HL-60/S4 treated with phorbol 12-myristate 13-acetate at 8.2 ng/mL for 4 days and 3 days (cell line): ENCODE results near the gene CIB2.

Source experiments
- in situ Hi-C: fragments of 300-500 bp; cut with MboI; formaldehyde crosslinking; loops from 2 replicates; pipeline ENCODE4 v1.15.0; 2022; ENCODE audit warnings: low sequenced_read_pairs

Gene CIB2

GRCh38 chr15:78071383-78071782 is 59.9 kb downstream of the CIB2 start:
- in situ Hi-C loops, result no loop called here

DNA sequence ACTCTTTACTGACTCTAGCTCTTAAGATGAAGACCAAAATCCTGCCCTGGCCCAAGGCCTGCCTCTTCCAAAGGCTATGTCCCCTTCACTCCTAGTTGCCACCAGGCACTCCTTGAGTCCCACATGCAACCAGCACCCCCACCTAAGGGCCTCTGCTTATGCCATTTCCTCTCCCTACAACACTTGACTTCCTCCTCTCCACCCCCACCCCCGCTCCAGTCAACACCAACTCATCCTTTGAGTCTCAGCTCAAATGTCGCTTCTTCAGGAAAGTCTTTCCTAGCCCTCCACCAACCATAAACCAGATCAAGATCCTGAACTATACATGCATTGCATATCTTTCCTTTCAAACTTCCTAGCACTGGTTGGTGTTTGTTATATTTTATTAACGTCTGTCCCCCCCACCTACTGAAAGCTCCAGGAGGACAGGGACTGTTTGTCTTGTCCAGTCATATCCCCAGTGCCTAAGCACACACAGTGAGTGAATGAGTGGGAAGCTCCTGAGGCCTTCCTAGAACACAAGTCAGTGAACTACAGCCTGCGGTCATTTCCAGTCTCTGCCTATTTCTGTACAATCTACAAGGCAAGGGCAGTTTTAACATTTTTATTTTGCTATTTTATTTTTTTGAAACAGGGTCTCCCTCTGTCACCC is 61.1 kb downstream of the CIB2 start:
- in situ Hi-C loops, result no loop called here

DNA sequence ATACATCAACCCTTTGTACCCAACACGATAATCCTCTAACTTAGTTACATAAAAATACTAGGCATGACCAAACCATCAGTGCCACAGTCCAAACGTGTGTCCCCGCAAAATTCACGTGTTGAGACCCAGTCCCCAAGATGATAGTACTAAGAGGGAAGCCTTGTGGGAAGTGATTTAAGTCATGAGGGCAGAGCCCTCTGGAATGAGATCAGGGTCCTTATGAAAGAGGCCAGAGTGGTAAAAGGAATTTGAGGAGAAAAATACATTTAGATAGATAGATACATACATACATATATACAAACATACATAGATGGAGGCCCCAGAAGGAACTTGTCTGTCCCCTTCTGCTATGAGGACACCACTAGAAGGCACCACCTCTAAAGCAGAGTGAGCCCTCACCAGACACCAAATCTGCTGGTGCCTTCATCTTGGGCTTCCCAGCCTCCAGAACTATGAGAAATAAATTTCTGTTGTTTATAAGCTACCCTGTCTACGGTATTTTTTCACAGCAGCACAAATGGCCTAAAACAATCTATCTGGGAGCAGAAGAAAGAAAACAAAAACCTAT is 61.7 kb downstream of the CIB2 start:
- in situ Hi-C loops, result no loop called here

DNA sequence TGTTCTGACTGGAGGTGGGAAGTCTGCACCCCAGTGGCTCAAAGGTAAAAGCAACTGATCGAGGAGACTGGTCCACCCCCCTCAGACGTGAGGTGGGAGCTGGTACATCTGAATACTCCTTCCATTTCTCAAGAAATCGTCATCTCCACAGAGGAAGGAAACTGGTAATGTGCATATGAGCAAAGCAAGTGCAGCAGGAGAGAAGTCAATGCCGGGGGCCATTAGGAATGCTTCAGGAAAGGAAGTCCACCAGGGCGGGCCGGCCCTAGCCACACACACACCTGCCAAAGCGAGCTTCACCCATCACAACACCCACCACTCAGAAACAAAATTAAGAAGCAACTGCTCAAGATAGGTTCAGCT is 62.2 kb downstream of the CIB2 start:
- in situ Hi-C loops, result no loop called here

- in situ Hi-C loops, result no loop called here
Observed at GRCh38 chr15:78067328-78068228, 63.7 kb downstream of the CIB2 start.

- in situ Hi-C loops, result no loop called here
Observed at GRCh38 chr15:78065973-78066946, 65.0 kb downstream of the CIB2 start.

GRCh38 chr15:78065284-78065872 is 65.9 kb downstream of the CIB2 start:
- in situ Hi-C loops, result no loop called here

- in situ Hi-C loops, result no loop called here
Observed at GRCh38 chr15:78064544-78064943, 66.7 kb downstream of the CIB2 start.

DNA sequence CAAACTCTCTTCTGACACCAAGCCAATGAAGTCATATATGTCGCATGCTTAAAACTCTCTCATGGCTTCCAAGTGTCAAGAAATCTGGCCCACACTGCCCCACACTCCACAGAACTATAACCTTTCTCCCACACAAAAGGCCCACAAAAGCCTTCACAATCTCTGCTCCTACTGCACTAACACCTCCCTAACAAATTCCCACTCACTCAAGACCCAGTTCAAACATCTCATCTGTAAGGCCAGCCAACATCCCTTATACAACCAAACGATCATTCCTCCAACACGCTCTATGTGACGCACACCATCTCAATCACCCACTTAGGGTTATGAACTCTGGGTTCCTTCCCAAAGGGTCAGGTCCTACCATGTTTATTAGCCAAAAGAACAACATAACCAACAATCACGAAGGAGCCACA is 67.3 kb downstream of the CIB2 start:
- in situ Hi-C loops, result no loop called here

GRCh38 chr15:78063217-78063616 is 68.0 kb downstream of the CIB2 start:
- in situ Hi-C loops, result no loop called here

DNA sequence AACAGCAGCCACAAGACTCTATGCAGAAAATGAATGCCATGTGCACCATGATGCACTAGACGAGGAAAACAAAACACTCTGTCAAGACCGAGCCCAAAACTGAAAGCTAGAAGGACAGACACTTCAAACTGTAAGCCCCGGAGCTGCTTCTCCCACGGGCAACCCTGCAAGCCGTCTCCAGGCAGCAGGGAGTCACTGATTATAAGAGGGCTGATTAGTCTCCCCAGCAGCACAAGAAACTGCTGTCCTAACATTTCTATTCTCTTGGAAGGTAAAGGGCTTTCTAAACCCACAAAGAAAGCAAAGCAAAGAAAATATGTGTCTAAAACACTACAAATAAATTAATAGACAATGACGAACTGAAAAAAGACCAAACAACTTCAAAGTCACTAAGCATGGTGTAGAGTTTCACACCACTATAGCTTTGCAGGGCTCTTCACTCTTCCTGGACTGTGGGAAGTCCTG is 69.2 kb downstream of the CIB2 start:
- in situ Hi-C loops, result no loop called here

DNA sequence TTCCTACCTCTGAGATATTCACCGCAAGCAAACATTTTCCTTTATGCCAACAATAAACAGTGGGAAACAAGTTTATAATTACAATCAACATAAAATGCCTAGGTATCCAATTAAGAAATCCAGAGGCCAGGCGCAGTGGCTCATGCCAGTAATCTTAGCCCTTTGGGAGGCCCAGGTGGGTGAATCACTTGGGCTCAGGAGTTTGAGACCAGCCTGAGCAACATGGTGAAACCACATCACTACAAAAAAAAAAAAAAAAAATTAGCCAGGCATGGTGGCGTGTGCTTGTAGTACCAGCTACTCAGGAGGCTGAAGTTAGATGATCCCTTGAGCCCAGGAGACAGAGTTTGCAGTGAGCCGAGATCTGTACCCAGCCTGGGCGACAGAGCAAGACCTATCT is 71.0 kb downstream of the CIB2 start:
- in situ Hi-C loops, result no loop called here

DNA sequence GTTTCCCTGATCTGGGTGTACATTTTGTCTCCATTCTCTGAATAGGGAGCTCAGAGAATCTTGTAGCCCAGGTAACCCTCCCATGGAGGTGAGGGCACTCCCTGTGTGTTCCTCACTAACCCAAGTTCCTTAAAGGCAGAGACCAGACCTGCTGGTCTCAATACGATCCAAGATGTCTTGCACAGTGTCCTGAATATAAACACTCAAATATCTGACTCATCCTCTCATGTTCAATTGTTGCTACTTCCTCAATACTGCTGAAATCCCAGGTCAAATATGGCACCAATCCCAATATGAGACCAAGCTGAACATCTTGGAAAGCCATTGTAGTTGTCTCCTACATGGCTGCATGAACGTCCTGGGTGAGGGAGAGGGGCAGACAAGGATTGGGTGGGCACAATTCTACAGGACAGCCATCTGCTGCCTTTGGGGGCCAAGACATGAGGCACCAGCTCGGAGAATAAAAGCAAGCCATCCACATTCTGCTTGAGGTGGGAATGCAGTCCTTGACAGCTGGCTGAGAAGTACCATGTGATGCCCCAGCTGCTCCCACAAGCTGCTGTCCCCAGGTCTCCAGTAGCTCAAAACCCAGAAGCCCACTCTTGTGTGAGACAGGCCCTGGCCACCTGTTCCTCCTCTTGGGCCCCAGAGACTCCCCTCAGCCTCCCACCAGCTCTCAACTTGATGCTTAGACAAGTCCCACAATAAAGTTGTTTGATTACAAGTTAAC is 72.0 kb downstream of the CIB2 start:
- in situ Hi-C loops, result no loop called here

GRCh38 chr15:78058401-78058935 is 72.8 kb downstream of the CIB2 start:
- in situ Hi-C loops, result no loop called here

GRCh38 chr15:78057803-78058202 is 73.4 kb downstream of the CIB2 start:
- in situ Hi-C loops, result no loop called here

GRCh38 chr15:78056714-78057269 is 74.5 kb downstream of the CIB2 start:
- in situ Hi-C loops, result no loop called here

DNA sequence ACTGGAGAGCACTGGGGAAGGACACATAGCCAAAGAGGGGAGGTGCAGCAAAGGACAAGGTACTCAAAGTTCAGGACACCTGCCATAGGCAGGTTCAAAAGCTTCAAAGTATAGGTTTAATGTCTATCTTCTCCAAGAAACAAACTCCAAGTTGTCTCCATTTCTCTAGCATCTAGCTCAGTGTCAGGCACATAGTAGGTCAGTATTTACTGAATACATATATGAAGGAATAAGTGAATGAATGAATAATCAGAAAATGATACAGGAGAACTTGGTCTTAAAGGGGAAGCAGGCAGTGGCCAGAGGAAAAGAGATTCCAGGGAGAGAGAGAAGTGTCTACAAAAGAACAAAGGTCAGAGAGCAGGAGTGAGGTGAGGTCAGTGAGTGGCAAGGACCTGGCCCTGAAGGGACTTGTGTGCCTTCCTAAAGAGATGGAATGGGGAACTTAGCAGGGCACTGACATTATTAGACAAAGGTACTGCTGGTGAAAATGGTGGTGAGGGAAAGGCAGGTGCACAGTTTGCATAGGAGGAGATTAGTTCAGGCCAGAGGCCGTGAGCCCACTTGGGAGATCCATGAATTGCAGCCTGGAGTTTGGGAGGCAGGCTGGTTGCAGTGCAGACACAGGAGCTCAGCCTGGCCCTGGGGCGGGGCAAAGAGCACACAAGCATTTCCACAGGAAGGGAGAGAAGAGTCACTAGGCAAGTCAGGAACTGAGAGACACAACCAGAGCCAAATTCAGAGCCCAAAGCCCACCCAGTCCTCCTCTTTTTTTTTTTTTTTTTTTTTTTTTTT is 75.1 kb downstream of the CIB2 start:
- in situ Hi-C loops, result no loop called here

GRCh38 chr15:78054966-78055365 is 76.3 kb downstream of the CIB2 start:
- in situ Hi-C loops, result no loop called here
